Tibial nerve (tissue), 4 donors: ENCODE results near the gene FRAS1. TPM values are rescaled to one million over a fixed set of nuclear protein-coding genes. Genes with fewer than 3 reads are reported as not detected.
A peak's percentile ranks its signal among the peaks of the same experiment; 100 is the strongest.

Experiments
- DNase-seq, 2 donors: peaks; one replicate each; pipeline ENCODE4 v3.0.0-alpha.2; 2019; ENCODE audit warnings: low spot score in 2 of 2
- H3K27ac ChIP-seq, 4 donors: fragments of 200-600 bp; sonication (generic) in 3 of 4; one replicate each; pipeline ENCODE4 v1.5.1; 2017 to 2019; ENCODE audit warnings: mild to moderate bottlenecking in 1 of 4
- H3K27me3 ChIP-seq, 2 donors: fragments of 200-600 bp; sonication (generic) in 1 of 2; one replicate each; pipeline versions ENCODE4 v1.5.1 to v1.6.0; 2017 to 2019
- H3K36me3 ChIP-seq, 3 donors: fragments of 200-600 bp; sonication (generic); one replicate each; pipeline ENCODE4 v1.5.1; 2018 to 2019
- H3K4me1 ChIP-seq, 4 donors: fragments of 200-600 bp; sonication (generic) in 3 of 4; one replicate each; pipeline ENCODE4 v1.5.1; 2017 to 2019
- H3K4me3 ChIP-seq, 4 donors: fragments of 200-600 bp; sonication (generic) in 3 of 4; one replicate each; pipeline ENCODE4 v1.5.1; 2017 to 2019; ENCODE audit warnings: mild to moderate bottlenecking in 1 of 4, moderate library complexity in 1 of 4
- H3K9me3 ChIP-seq, 4 donors: fragments of 200-600 bp; sonication (generic) in 3 of 4; one replicate each; pipeline ENCODE4 v1.5.1; 2017 to 2019
- CTCF ChIP-seq, 5 experiments: fragments of 200-600 bp in 3 of 5; fragments of 450-650 bp in 2 of 5; sonication (generic) in 3 of 5; IDR thresholded peaks; one replicate each; pipeline ENCODE4 v1.5.1; 2016 to 2019; ENCODE audit warnings: antibody characterized with exemption in 5 of 5, mild to moderate bottlenecking in 3 of 5, moderate library complexity in 2 of 5
- EP300 ChIP-seq, 2 donors: sonication (generic); formaldehyde crosslinking; IDR thresholded peaks; one replicate each; pipeline ENCODE4 v1.6.1; 2017; ENCODE audit warnings: antibody characterized with exemption in 2 of 2, mild to moderate bottlenecking in 1 of 2
- POLR2A ChIP-seq, 2 donors: fragments of 450-650 bp; IDR thresholded peaks; one replicate each; pipeline ENCODE4 v1.6.1; 2017; ENCODE audit warnings: antibody characterized with exemption in 2 of 2, mild to moderate bottlenecking in 2 of 2, moderate library complexity in 2 of 2
- WGBS, 2 donors: methylation state at CpG; one replicate each; pipeline ENCODE4 v1.1.5; 2018; 5-methylcytosine and 5-hydroxymethylcytosine counted together
- total RNA-seq, 4 donors: library from RNA; depleted of rRNA; stranded (reverse); fragments of >200 nt; gene quantifications; one replicate each; pipeline ENCODE4 v1.1.0, GENCODE V29; 2016

FRAS1 gene
- total RNA-seq, 4 donors from 2014 or later, result 3.9 to 6.6 (median 5.1) TPM

GRCh38 chr4:78551420-78552351, 494.6 kb downstream of the FRAS1 start, which contains the start of gene ANXA3:
Gene ANXA3 (plus strand): TSS chr4:78551770. CDS start chr4:78554474, 2,704 bp downstream.
- no peak for DNase-seq
- TF ChIP-seq POLR2A (IDR thresholded peaks at IDR 0.05) (peak in 1 of 2 donors; percentile 33), EP300 (IDR thresholded peaks at IDR 0.05) (peak in 1 of 2 donors; percentile 15), CTCF (IDR thresholded peaks at IDR 0.05) (no peak)
- WGBS, 2 donors, result 9 to 14% methylated on average over 35 to 53 of the region's 65 CpGs
- peak within 1 kb of the TSS; percentile 40 to 66 (median 64) for H3K4me3 ChIP-seq
- H3K4me1 ChIP-seq, result peaks cover 0 to 29% (median 12%) of the 10 kb centered on the region in 4 donors
- peaks cover 0 to 7% of the 10 kb centered on the region in 2 donors for H3K27me3 ChIP-seq
- no peaks in the 10 kb centered on the region for H3K9me3 ChIP-seq
- no peaks in the 10 kb centered on the region for H3K36me3 ChIP-seq
- peak within 1 kb of the TSS; percentile 78 to 94 (median 88) for H3K27ac ChIP-seq

GRCh38 chr4:78552389-78553042, 495.4 kb downstream of the FRAS1 start:
- Histone ChIP-seq H3K27ac (peak overlapping the region; percentile 78 to 94 (median 88)), H3K4me3 (peak overlapping the region; percentile 40 to 66 (median 64)), H3K4me1 (peaks cover 0 to 36% (median 12%) of the 10 kb centered on the region in 4 donors), H3K9me3 (no peaks in the 10 kb centered on the region), H3K36me3 (no peaks in the 10 kb centered on the region), H3K27me3 (peaks cover 0 to 7% of the 10 kb centered on the region in 2 donors)
- DNase-seq, result no peak
- no peak for TF ChIP-seq POLR2A (IDR thresholded peaks at IDR 0.05)
- no peak for TF ChIP-seq CTCF (IDR thresholded peaks at IDR 0.05)
- TF ChIP-seq EP300 (IDR thresholded peaks at IDR 0.05), result no peak
- WGBS, 2 donors, result 45 to 48% methylated on average over 10 of the region's 10 CpGs

GRCh38 chr4:78553043-78553396, 495.9 kb downstream of the FRAS1 start:
- WGBS, 2 donors, result 78 to 85% methylated on average over 3 of the region's 3 CpGs
- no peaks in the 10 kb centered on the region for H3K36me3 ChIP-seq
- DNase-seq, result no peak
- H3K4me1 ChIP-seq, result peaks cover 0 to 41% (median 12%) of the 10 kb centered on the region in 4 donors
- H3K4me3 ChIP-seq, result peak overlapping the region in 2 of 4 donors; percentile 62 to 65
- no peak for TF ChIP-seq EP300 (IDR thresholded peaks at IDR 0.05)
- TF ChIP-seq CTCF (IDR thresholded peaks at IDR 0.05), result no peak
- H3K27ac ChIP-seq, result peak overlapping the region in 3 of 4 donors; percentile 78 to 94 (median 90)
- H3K9me3 ChIP-seq, result no peaks in the 10 kb centered on the region
- H3K27me3 ChIP-seq, result peaks cover 0 to 7% of the 10 kb centered on the region in 2 donors

- no peak for TF ChIP-seq CTCF (IDR thresholded peaks at IDR 0.05)
- TF ChIP-seq EP300 (IDR thresholded peaks at IDR 0.05), result no peak
- no peak for TF ChIP-seq POLR2A (IDR thresholded peaks at IDR 0.05)
- peak overlapping the region in 3 of 4 donors; percentile 12 to 90 (median 71) for H3K27ac ChIP-seq
- DNase-seq, result no peak
- H3K4me1 ChIP-seq, result peaks cover 0 to 47% (median 12%) of the 10 kb centered on the region in 4 donors
- H3K27me3 ChIP-seq, result peaks cover 0 to 7% of the 10 kb centered on the region in 2 donors
- H3K9me3 ChIP-seq, result no peaks in the 10 kb centered on the region
- H3K4me3 ChIP-seq, result no peak overlapping the region
- no peaks in the 10 kb centered on the region for H3K36me3 ChIP-seq
Observed at GRCh38 chr4:78553529-78554060, 496.5 kb downstream of the FRAS1 start.
